ENCODE results near the gene REEP1. TPM values are rescaled to one million over a fixed set of nuclear protein-coding genes. Genes with fewer than 3 reads are reported as not detected.

REEP1 gene
- total RNA-seq, 2 donors from 2014 or later, result 4.0 to 5.4 TPM

- Histone ChIP-seq H3K9me3 (no peaks in the 10 kb centered on the region), H3K4me1 (peaks cover 8% of the 10 kb centered on the region), H3K4me3 (no peak overlapping the region), H3K27me3 (no peaks in the 10 kb centered on the region), H3K36me3 (replicated peaks in 1 of 2; ENCODE audit: insufficient read depth in 1 of 2, low read depth in 2 of 2) (no peaks in the 10 kb centered on the region), H3K27ac (no peak overlapping the region)
- WGBS, 2 donors, result 92% methylated on average over 4 of the region's 4 CpGs
- no peak for TF ChIP-seq POLR2A (IDR thresholded peaks at IDR 0.05)
- no peak for TF ChIP-seq CTCF (IDR thresholded peaks at IDR 0.05)
- DNase-seq (no peak), ATAC-seq (no peak)
- intact Hi-C loops (cut with DNase I), result no loop called here
These were observed 81.1 kb downstream of the REEP1 start for GRCh38 chr2:86256300-86256699.

DNA sequence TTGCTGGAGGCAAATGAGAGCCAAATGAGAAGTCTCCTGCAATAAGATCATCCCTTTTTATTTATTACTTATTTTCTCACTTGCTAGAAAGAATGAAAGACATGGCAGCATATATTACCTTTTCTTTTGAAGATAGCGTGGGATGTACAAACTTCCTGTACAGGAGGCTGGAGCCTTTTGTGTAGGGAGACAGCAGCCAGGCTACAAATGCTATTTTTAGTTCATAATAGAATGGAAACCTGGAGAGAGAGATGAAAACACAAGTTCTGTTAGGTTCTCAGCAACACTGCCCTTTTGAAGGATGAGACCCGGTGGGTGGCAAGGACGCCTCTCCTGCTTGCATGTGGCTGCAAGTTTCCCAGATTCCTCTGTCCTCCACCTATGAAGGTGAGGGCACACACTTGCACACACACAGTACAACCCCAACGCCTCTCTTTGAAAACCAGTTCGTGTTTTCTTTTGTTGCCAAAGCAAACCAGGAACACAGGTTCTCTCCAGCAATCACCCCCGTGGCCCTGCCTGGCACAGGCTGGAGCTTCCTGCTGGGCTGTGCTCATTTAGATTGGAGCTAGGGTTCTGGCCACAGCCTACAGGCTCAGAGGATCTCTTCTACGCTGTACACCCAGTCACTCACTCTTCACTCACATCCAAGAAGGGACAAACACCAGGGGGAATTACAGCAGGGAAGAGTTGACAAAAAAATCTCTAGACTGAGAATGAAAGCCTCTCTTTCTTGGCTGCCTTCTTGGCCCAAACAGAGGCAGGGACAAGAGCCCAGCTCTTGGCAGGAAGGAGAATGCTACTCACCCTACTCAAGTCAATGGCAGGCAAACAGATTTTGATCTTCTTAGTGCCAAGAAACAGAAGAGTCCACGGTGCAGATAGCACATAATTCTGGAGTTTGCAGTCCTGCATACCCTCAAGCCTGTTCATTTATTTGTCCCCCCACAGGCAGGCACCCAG, 82.6 kb downstream of the REEP1 start:
- Histone ChIP-seq H3K9me3 (no peaks in the 10 kb centered on the region), H3K27me3 (no peaks in the 10 kb centered on the region), H3K27ac (peak overlapping the region in 3 of 4 donors; percentile 29 to 56 (median 34)), H3K36me3 (replicated peaks in 1 of 2; ENCODE audit: insufficient read depth in 1 of 2, low read depth in 2 of 2) (no peaks in the 10 kb centered on the region), H3K4me3 (no peak overlapping the region), H3K4me1 (peaks cover 8% of the 10 kb centered on the region)
- ATAC-seq (peak; percentile 67), DNase-seq (peak; percentile 19 to 59 (median 48))
- TF ChIP-seq CTCF (IDR thresholded peaks at IDR 0.05) (no peak), POLR2A (IDR thresholded peaks at IDR 0.05) (no peak)
- 44 to 54% methylated on average over 8 of the region's 8 CpGs for WGBS, 2 donors
- intact Hi-C loops (cut with DNase I), result no loop called here

DNA sequence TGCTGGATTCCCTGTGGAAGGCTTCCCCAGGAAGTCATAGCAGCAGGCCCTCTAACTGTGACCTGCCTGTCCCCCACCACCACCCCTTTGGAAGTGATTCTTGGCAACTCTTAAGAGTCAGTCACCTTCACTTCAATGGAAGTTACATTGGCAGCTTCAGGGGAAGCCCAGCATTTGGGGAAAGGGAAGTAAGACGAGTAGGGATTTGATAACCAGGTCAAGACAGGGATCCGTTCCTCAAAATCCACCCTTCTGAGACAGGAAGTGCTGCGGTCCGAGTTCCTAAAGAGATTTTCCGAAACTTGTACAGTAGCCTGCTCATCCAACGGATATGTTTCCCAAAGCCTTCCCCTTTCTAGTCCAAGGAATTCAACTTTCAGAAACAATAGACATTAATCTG, 84.0 kb downstream of the REEP1 start:
- ATAC-seq (no peak), DNase-seq (no peak)
- intact Hi-C loops (cut with DNase I), result no loop called here
- TF ChIP-seq CTCF (IDR thresholded peaks at IDR 0.05) (no peak), POLR2A (IDR thresholded peaks at IDR 0.05) (no peak)
- Histone ChIP-seq H3K36me3 (replicated peaks in 1 of 2; ENCODE audit: insufficient read depth in 1 of 2, low read depth in 2 of 2) (no peaks in the 10 kb centered on the region), H3K27me3 (no peaks in the 10 kb centered on the region), H3K4me1 (peaks cover 8% of the 10 kb centered on the region), H3K27ac (no peak overlapping the region), H3K4me3 (no peak overlapping the region), H3K9me3 (no peaks in the 10 kb centered on the region)
- 79 to 89% methylated on average over 6 of the region's 6 CpGs for WGBS, 2 donors

GRCh38 chr2:86251840-86252266, 85.6 kb downstream of the REEP1 start:
- ATAC-seq (no peak), DNase-seq (peak in 3 of 4 donors; percentile 15 to 35 (median 27))
- Histone ChIP-seq H3K36me3 (replicated peaks in 1 of 2; ENCODE audit: insufficient read depth in 1 of 2, low read depth in 2 of 2) (no peaks in the 10 kb centered on the region), H3K9me3 (no peaks in the 10 kb centered on the region), H3K27me3 (no peaks in the 10 kb centered on the region), H3K4me3 (no peak overlapping the region), H3K27ac (no peak overlapping the region), H3K4me1 (peaks cover 8% of the 10 kb centered on the region)
- intact Hi-C loops (cut with DNase I), result no loop called here
- WGBS, 2 donors, result 81 to 87% methylated on average over 10 of the region's 10 CpGs
- TF ChIP-seq POLR2A (IDR thresholded peaks at IDR 0.05) (no peak), CTCF (IDR thresholded peaks at IDR 0.05) (no peak)
